Testis (tissue), 3 donors: ENCODE results near the gene LRRK1. TPM values are rescaled to one million over a fixed set of nuclear protein-coding genes. Genes with fewer than 3 reads are reported as not detected.

Source experiments
- DNase-seq: peaks from one replicate; pipeline ENCODE4 v3.0.0-alpha.2; 2019
- H3K27ac ChIP-seq, 2 donors: fragments of 200-600 bp; sonication (generic); one replicate each; pipeline ENCODE4 v1.5.1; 2019
- H3K27me3 ChIP-seq: fragments of 200-600 bp; sonication (generic); one replicate; pipeline ENCODE4 v1.5.1; 2019
- H3K36me3 ChIP-seq: fragments of 200-600 bp; sonication (generic); one replicate; pipeline ENCODE4 v1.5.1; 2017; ENCODE audit warnings: low read depth; ENCODE audit errors: missing control alignments
- H3K4me1 ChIP-seq: fragments of 200-600 bp; sonication (generic); one replicate; pipeline ENCODE4 v1.5.1; 2019
- H3K4me3 ChIP-seq, 2 donors: fragments of 200-600 bp; sonication (generic); one replicate each; pipeline ENCODE4 v1.5.1; 2017 to 2019
- H3K9me3 ChIP-seq: fragments of 200-600 bp; sonication (generic); one replicate; pipeline ENCODE4 v1.5.1; 2017
- CTCF ChIP-seq, 3 experiments: fragments of 450-650 bp in 2 of 3; fragments of 200-600 bp in 1 of 3; sonication (generic) in 1 of 3; IDR thresholded peaks; one replicate each; pipeline ENCODE4 v1.5.1; 2016 to 2019; ENCODE audit warnings: antibody characterized with exemption in 3 of 3, mild to moderate bottlenecking in 2 of 3, moderate library complexity in 1 of 3
- POLR2A ChIP-seq: fragments of 450-650 bp; IDR thresholded peaks from one replicate; pipeline ENCODE4 v1.6.1; 2017; ENCODE audit warnings: antibody characterized with exemption, mild to moderate bottlenecking, moderate library complexity
- whole genome bisulfite sequencing, 2 donors: methylation state at CpG; one replicate each; pipeline ENCODE4 v1.1.5; 2018; 5-methylcytosine and 5-hydroxymethylcytosine counted together
- intact Hi-C: fragments of 100-400 bp; cut with DNase I; formaldehyde crosslinking; loops from one replicate; pipeline ENCODE4 v1.15.1; 2023; ENCODE audit warnings: low total_unique reads
- polyA plus RNA-seq: library from polyadenylated mRNA; stranded (reverse); fragments of 350-450 nt; fragmentation: Illumina TruSeq; extraction: RNeasy Lipid Tissue Mini Kit (QIAGEN cat#74804); gene quantifications from one replicate; pipeline ENCODE4 v1.2.3, GENCODE V29; 2014; ENCODE audit warnings: low read depth, low replicate concordance; ENCODE audit not compliant: insufficient read depth
- total RNA-seq, 2 donors: library from RNA; depleted of rRNA; stranded (reverse); fragments of >200 nt; gene quantifications; one replicate each; pipeline ENCODE4 v1.2.3, GENCODE V29; 2016

LRRK1 gene
- total and polyA plus RNA-seq, 3 donors from 2014 or later = 18.8 to 24.6 (median 23.0) TPM

DNA sequence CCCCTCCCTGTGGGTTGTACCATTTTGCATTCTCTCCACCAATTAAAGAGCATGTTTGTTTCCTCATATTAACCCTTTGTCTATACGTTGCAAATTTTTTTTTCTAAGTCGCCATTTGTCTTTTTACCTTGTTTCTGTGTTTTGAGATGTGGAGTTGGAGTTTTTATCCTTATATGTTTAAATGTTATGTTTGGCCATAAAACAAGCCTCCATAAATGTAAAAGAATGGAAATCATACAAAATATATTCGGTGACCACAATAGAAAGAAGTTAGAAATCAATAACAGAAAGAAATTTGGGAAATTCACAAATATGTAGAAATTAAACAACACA, 29.2 kb downstream of the LRRK1 start:
- no peak for DNase-seq
- no peak overlapping the region for H3K4me3 ChIP-seq
- TF ChIP-seq POLR2A (no peak), CTCF (IDR thresholded peaks at IDR 0.05) (no peak)
- 91 to 92% methylated on average over 3 of the region's 3 CpGs for WGBS, 2 donors
- H3K36me3 ChIP-seq = no peaks in the 10 kb centered on the region
- H3K27me3 ChIP-seq = no peaks in the 10 kb centered on the region
- H3K9me3 ChIP-seq = no peaks in the 10 kb centered on the region
- H3K4me1 ChIP-seq = no peaks in the 10 kb centered on the region
- intact Hi-C loops = no loop called here
- H3K27ac ChIP-seq = no peak overlapping the region

DNA sequence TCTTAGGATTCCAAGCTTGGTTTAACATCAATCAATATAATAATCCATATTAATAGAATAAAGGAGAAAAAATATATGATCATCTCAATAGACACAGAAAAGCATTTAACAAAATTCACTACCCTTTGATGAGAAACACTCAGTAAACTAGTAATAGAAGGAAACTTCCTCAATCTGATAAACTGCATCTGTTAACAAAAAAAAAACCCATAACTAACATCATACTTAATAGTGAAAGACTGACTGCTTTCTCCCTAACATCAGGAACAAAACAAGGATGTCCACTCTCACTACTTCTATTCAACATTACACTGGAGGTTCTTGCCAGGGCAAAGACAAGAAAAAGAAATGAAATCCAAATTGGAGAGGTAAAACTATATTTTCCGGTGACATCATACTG, 30.5 kb downstream of the LRRK1 start:
- H3K27me3 ChIP-seq = no peaks in the 10 kb centered on the region
- 89 to 98% methylated on average over 1 of the region's 1 CpG for WGBS, 2 donors
- no peaks in the 10 kb centered on the region for H3K36me3 ChIP-seq
- no peak for DNase-seq
- H3K4me1 ChIP-seq = no peaks in the 10 kb centered on the region
- TF ChIP-seq CTCF (IDR thresholded peaks at IDR 0.05) (no peak), POLR2A (no peak)
- H3K9me3 ChIP-seq = no peaks in the 10 kb centered on the region
- intact Hi-C loops = no loop called here
- H3K4me3 ChIP-seq = no peak overlapping the region
- H3K27ac ChIP-seq = no peak overlapping the region

GRCh38 chr15:100951965-100952364, 32.8 kb downstream of the LRRK1 start:
- H3K27me3 ChIP-seq = no peaks in the 10 kb centered on the region
- no peaks in the 10 kb centered on the region for H3K9me3 ChIP-seq
- H3K27ac ChIP-seq = no peak overlapping the region
- no peak for DNase-seq
- H3K36me3 ChIP-seq = no peaks in the 10 kb centered on the region
- intact Hi-C loops = no loop called here
- H3K4me1 ChIP-seq = no peaks in the 10 kb centered on the region
- 85 to 89% methylated on average over 5 of the region's 5 CpGs for WGBS, 2 donors
- TF ChIP-seq CTCF (IDR thresholded peaks at IDR 0.05) (no peak), POLR2A (no peak)
- no peak overlapping the region for H3K4me3 ChIP-seq

DNA sequence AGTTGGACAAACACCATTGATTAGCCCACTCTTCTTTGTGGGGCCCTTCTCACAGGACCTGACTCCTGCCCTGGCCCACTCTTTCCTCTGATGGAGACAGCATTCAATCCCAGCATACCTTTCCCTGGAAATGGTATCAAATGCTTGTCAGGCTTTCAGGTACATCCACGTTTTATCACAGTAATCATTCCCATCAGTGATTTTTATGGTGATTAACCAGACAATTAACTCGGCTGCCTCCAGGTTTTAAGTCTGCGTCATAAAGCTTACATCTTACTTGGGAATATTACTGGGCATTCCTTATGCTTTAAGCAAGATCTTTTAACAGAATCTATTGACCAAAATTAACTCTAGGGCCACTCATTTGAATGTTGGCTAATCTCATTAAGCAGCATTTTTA, 33.4 kb downstream of the LRRK1 start:
- Histone ChIP-seq H3K4me1 (no peaks in the 10 kb centered on the region), H3K27ac (no peak overlapping the region), H3K27me3 (no peaks in the 10 kb centered on the region), H3K9me3 (no peaks in the 10 kb centered on the region), H3K36me3 (no peaks in the 10 kb centered on the region), H3K4me3 (no peak overlapping the region)
- intact Hi-C loops = no loop called here
- TF ChIP-seq POLR2A (no peak), CTCF (IDR thresholded peaks at IDR 0.05) (no peak)
- 79 to 85% methylated on average over 3 of the region's 3 CpGs for whole genome bisulfite sequencing, 2 donors
- no peak for DNase-seq

DNA sequence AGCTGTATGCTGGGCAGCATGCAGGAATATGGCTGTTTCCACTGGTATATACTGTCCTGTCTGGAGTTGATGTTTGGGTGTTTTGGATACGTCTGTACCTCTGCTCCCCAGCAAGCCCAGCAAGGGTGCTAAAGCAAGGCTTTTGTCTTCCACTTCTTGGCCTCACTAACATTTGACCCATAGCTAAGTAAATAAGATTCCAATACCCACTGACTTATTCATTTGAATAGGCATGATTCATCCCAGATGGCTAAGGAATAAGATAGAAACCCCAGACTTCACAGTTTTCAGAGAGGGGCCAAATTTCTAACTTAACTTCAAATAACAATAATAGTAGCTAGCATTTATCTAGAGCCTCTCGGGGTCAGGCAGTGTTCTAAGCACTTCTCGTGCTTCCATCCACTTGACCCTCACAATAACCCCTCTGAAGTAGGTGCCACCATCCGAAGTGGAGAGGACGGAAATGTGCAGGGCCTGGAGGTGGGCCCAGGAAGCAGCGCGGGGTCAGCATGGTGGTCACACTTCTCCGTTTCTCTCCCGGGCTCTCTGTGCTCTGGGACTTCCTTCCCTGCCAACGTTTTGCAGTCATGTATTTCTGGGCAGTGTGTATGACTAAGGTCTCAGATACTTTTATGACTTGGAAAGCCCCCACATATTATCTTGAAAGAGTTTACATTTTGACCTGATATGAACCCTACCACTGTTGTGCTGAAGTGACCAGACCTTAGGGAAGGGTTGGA, 39.3 kb downstream of the LRRK1 start:
- TF ChIP-seq POLR2A = no peak
- TF ChIP-seq CTCF (IDR thresholded peaks at IDR 0.05) = no peak
- no peak for DNase-seq
- H3K27me3 ChIP-seq = no peaks in the 10 kb centered on the region
- 43 to 56% methylated on average over 10 of the region's 10 CpGs for WGBS, 2 donors
- H3K4me3 ChIP-seq = no peak overlapping the region
- H3K27ac ChIP-seq = no peak overlapping the region
- peaks cover 3% of the 10 kb centered on the region for H3K4me1 ChIP-seq
- H3K9me3 ChIP-seq = no peaks in the 10 kb centered on the region
- H3K36me3 ChIP-seq = no peaks in the 10 kb centered on the region
- intact Hi-C loops = no loop called here
